ENCODE data around the gene SEPTIN8.
"Not testable (repeated sequence)": the region's sequence is repeated elsewhere in the genome, so short reads cannot be mapped to it uniquely, and the experiment has no call there.

The SEPTIN8 gene

DNA sequence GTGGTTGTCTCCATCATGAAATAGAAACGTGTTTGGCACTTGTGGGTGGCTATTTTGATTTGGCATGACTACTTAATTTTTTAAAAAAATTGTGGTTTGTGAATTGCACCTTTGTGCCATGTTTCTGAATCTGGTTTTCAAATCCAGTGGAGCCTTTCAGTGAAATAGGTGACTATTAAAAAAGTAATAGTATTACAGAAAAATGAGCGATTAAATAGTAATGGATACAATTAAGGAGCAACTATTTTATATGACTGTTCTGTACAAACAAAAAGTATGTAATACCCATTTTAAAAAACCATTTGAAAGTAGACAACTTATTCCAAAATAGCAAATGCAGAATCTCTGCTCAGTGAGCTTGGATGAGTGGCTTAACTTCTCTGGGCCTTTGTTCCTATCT is 39.0 kb upstream of the SEPTIN8 start:
- H3K27me3 Mint-ChIP-seq (ENCODE audit: low read depth): peaks cover 54% of the 10 kb centered on the region
- H3K4me1 Mint-ChIP-seq (ENCODE audit: low read depth): peaks cover 11% of the 10 kb centered on the region
- H3K4me3 Mint-ChIP-seq: no peak overlapping the region
- H3K27ac Mint-ChIP-seq: no peak overlapping the region
- no peaks in the 10 kb centered on the region for H3K9me3 Mint-ChIP-seq
- H3K36me3 Mint-ChIP-seq (ENCODE audit: low read depth): peaks cover 3% of the 10 kb centered on the region

DNA sequence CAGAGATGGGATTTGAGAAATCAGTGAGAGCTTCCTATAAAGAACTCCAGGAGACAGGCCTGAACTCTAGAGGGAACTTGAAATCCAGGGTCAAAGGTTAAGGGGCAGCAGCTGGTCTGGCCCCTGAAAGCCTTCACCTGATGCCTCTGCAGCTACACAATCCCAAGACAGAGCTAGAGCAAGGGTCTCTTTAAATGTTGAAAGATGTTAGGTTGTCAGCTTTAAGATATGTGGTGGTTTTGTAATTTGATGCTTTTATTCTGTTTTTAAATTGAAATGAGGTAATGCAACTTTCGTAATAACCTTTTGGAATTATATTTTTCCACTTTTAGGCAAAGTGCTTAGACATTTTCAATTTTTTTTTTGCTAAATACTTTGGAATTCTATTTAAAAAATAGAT is 38.4 kb upstream of the SEPTIN8 start:
- peak overlapping the region; percentile 54 for H3K4me3 Mint-ChIP-seq
- no peak overlapping the region for H3K27ac Mint-ChIP-seq
- H3K27me3 Mint-ChIP-seq (ENCODE audit: low read depth): peaks cover 60% of the 10 kb centered on the region
- H3K36me3 Mint-ChIP-seq (ENCODE audit: low read depth): peaks cover 3% of the 10 kb centered on the region
- H3K4me1 Mint-ChIP-seq (ENCODE audit: low read depth): peaks cover 11% of the 10 kb centered on the region
- no peaks in the 10 kb centered on the region for H3K9me3 Mint-ChIP-seq

DNA sequence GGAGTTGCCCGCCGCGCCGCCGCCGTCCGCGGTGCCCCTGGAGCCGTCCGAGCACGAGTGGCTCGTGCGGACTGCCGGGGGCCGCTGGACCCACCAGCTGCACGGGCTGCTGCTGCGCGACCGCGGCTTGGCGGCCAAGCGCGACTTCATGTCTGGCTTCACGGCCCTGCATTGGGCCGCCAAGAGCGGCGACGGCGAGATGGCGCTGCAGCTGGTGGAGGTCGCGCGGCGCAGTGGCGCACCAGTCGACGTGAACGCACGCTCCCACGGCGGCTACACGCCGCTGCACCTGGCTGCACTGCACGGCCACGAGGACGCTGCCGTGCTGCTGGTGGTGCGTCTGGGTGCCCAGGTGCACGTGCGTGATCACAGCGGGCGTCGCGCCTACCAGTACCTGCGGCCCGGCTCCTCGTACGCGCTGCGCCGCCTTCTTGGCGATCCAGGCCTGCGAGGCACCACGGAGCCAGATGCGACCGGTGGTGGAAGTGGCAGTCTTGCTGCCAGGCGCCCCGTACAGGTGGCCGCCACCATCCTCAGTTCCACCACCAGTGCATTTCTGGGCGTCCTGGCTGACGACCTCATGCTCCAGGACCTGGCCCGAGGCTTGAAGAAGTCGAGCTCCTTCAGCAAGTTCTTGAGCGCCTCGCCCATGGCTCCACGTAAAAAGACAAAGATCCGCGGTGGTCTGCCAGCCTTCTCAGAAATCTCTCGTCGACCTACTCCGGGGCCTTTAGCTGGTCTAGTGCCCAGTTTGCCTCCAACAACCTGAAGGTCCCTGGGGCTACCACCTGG is 37.7 kb upstream of the SEPTIN8 start:
- Mint-ChIP-seq H3K4me3 (peak overlapping the region; percentile 54), H3K36me3 (ENCODE audit: low read depth) (peaks cover 3% of the 10 kb centered on the region)

DNA sequence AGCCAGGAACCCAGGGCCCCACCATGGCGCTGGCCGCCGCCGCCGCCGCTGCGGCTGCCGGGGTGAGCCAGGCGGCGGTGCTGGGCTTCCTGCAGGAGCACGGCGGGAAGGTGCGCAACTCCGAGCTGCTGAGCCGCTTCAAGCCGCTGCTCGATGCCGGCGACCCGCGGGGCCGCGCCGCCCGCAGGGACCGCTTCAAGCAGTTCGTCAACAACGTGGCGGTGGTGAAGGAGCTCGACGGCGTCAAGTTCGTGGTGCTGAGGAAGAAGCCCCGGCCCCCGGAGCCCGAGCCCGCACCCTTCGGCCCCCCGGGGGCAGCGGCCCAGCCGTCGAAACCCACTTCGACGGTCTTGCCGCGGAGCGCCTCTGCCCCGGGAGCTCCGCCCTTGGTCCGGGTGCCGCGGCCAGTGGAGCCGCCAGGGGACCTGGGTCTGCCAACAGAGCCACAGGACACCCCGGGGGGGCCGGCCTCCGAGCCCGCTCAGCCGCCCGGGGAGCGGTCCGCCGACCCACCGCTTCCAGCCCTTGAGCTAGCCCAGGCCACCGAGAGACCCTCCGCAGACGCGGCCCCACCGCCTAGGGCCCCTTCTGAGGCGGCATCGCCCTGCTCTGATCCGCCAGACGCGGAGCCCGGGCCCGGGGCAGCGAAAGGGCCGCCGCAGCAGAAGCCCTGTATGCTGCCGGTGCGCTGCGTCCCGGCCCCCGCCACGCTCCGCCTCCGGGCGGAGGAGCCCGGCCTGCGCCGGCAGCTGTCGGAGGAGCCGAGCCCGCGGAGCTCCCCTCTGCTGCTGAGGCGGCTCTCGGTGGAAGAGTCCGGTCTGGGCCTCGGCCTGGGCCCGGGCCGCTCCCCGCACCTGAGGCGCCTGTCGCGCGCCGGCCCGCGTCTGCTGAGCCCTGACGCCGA is 36.8 kb upstream of the SEPTIN8 start:
- H3K27ac Mint-ChIP-seq: no peak overlapping the region
- peaks cover 8% of the 10 kb centered on the region for H3K4me1 Mint-ChIP-seq (ENCODE audit: low read depth)
- H3K36me3 Mint-ChIP-seq (ENCODE audit: low read depth): peaks cover 1% of the 10 kb centered on the region
- H3K4me3 Mint-ChIP-seq: no peak overlapping the region
- no peaks in the 10 kb centered on the region for H3K9me3 Mint-ChIP-seq
- peaks cover 64% of the 10 kb centered on the region for H3K27me3 Mint-ChIP-seq (ENCODE audit: low read depth)

More for the DNA sequence above, 37.7 kb upstream of the SEPTIN8 start:
- Mint-ChIP-seq H3K4me1 (ENCODE audit: low read depth) (peaks cover 11% of the 10 kb centered on the region), H3K27me3 (ENCODE audit: low read depth) (peaks cover 62% of the 10 kb centered on the region), H3K9me3 (no peaks in the 10 kb centered on the region), H3K27ac (peak overlapping the region; percentile 52)

DNA sequence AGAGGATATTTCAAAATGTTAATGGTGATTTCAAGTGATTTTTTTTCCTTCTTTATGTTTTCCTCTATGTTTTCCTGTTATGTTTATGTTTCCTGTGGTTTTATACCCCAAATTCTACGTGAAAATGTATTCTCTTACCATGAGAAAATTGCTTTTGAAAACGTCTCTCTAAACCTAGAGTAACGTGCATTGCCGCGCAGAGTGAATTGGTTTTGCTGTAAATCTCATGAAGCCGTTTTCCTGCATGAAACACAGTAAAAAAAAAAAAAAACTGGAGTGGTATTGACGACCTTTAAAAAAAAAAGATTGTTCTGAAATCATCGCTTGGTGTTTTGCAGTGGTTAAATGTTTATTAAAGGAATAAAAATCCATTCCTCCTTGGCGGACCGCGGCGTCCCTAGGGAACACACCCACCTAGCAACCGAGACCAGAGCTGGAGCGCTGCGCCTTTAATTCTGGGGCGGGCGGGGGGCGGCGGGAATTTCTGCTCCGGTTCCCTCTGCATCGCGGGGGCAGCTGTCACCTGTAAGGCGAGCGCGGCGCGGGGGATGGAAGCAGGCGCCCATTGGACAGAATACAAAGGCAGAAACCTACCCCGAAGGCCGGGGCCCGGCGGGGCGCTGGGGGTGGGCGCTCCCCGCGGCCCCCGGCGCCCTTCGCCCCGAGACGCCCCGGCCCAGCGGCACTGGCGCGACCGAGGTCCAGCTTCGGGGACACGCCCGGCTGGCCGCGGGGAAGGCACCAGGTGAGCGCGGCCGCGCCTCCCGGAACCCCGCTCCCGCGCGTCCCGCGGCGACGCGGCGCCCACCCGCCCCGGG is 36.0 kb upstream of the SEPTIN8 start, which contains the start of gene SOWAHA:
SOWAHA (plus strand) TSS at position 522 of the 818 bp plus-strand sequence. CDS start 320 bp downstream, outside the sequence.
- peak within 1 kb of the TSS; percentile 75 for H3K4me3 Mint-ChIP-seq
- H3K9me3 Mint-ChIP-seq: no peaks in the 10 kb centered on the region
- H3K27ac Mint-ChIP-seq: no peak within 1 kb of the TSS
- H3K27me3 Mint-ChIP-seq (ENCODE audit: low read depth): peaks cover 69% of the 10 kb centered on the region
- H3K36me3 Mint-ChIP-seq (ENCODE audit: low read depth): peaks cover 1% of the 10 kb centered on the region
- peaks cover 8% of the 10 kb centered on the region for H3K4me1 Mint-ChIP-seq (ENCODE audit: low read depth)

DNA sequence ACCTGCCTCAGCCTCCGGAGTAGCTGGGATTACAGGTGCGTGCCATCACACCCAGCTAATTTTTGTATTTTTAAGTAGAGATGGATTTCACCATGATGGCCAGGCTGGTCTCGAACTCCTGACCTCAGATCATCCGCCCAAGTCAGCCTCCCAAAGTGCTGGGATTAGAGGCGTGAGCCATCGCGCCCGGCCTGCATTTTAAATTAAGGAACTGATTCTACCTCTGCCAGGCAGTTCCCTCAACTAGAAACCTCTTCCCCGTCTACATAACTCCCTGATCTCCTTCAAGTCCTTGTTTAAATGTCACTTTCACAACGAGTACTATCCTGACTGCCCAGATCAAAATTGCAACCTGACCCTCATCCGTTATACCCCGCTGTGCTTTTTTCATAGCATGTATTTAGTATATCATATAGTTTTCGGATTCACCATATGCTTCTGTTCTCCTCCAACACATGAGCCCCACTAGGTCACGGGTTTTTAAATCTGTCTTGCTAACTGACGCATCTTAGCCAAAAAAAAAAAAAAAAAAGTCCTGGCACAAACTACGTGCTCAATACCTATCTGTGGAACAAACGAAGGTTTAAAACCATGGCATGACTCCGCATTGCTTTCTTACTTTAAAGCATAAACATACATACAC is 35.2 kb upstream of the SEPTIN8 start:
- H3K4me3 Mint-ChIP-seq: peak overlapping the region; percentile 75
- peaks cover 8% of the 10 kb centered on the region for H3K4me1 Mint-ChIP-seq (ENCODE audit: low read depth)
- H3K9me3 Mint-ChIP-seq: no peaks in the 10 kb centered on the region
- H3K27ac Mint-ChIP-seq: no peak overlapping the region
- peaks cover 1% of the 10 kb centered on the region for H3K36me3 Mint-ChIP-seq (ENCODE audit: low read depth)
- H3K27me3 Mint-ChIP-seq (ENCODE audit: low read depth): peaks cover 71% of the 10 kb centered on the region

DNA sequence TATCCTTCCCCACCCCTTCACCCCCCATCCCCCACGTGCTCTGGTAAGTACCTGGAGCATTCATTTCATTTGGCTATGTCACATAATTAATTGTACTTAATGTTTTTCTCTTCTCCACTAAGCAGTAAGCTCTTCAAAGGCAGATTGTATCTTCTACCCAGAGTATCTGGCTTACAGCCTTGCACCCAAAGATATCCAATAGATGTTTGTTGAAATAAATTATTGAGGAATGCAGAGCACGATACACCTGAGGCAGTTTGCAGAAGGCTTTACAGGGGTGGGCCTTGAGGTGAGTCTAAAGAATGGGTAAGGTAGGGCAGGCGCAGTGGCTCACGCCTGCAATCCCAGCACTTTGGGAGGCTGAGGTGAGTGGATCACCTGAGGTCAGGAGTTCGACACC is 33.6 kb upstream of the SEPTIN8 start:
- H3K27ac Mint-ChIP-seq: no peak overlapping the region
- peaks cover 65% of the 10 kb centered on the region for H3K27me3 Mint-ChIP-seq (ENCODE audit: low read depth)
- H3K36me3 Mint-ChIP-seq (ENCODE audit: low read depth): peaks cover 1% of the 10 kb centered on the region
- no peaks in the 10 kb centered on the region for H3K9me3 Mint-ChIP-seq
- peaks cover 8% of the 10 kb centered on the region for H3K4me1 Mint-ChIP-seq (ENCODE audit: low read depth)
- no peak overlapping the region for H3K4me3 Mint-ChIP-seq

DNA sequence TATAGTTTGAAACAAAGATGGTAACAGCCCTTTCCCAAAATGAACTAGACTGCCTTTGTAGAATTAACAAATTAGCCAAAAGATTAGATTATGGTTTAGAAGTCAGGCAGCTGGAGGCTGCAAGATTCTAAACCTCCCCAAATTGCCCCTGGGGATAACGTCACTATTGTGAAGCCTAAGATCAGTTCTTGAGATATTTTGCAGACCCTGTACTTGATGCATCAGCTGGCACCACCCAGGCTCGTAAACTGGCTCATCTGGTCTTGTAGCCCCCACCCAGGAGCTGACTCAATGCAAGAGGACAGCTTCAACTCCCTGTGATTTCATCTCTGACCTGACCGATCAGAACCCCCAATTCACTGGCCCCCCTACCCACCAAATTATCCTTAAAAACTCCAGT is 31.8 kb upstream of the SEPTIN8 start:
- peaks cover 1% of the 10 kb centered on the region for H3K36me3 Mint-ChIP-seq (ENCODE audit: low read depth)
- H3K4me3 Mint-ChIP-seq: no peak overlapping the region
- no peaks in the 10 kb centered on the region for H3K9me3 Mint-ChIP-seq
- H3K4me1 Mint-ChIP-seq (ENCODE audit: low read depth): peaks cover 8% of the 10 kb centered on the region
- H3K27me3 Mint-ChIP-seq (ENCODE audit: low read depth): peaks cover 75% of the 10 kb centered on the region
- H3K27ac Mint-ChIP-seq: no peak overlapping the region

DNA sequence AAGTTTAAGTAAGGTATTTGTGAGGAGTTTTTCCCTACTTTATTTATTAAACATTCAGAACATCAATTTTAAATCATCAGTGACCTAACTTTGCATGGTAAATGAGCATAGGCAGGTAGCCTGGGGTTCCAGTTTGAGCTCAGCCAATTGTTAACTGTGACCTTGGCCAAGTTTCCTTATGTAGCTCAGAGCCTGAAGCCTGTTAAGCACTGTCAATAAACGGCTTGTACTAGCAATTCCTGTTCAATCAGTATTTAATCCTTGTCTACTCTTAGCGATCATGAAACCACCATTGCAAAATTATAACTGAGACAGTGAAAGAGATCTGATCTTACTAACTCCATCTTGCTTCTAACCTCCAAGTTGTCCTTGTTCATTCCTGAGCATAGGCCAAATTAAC is 31.4 kb upstream of the SEPTIN8 start:
- Mint-ChIP-seq H3K36me3 (ENCODE audit: low read depth) (peaks cover 1% of the 10 kb centered on the region), H3K9me3 (no peaks in the 10 kb centered on the region), H3K27ac (no peak overlapping the region), H3K4me1 (ENCODE audit: low read depth) (peaks cover 8% of the 10 kb centered on the region), H3K27me3 (ENCODE audit: low read depth) (peaks cover 79% of the 10 kb centered on the region), H3K4me3 (no peak overlapping the region)

DNA sequence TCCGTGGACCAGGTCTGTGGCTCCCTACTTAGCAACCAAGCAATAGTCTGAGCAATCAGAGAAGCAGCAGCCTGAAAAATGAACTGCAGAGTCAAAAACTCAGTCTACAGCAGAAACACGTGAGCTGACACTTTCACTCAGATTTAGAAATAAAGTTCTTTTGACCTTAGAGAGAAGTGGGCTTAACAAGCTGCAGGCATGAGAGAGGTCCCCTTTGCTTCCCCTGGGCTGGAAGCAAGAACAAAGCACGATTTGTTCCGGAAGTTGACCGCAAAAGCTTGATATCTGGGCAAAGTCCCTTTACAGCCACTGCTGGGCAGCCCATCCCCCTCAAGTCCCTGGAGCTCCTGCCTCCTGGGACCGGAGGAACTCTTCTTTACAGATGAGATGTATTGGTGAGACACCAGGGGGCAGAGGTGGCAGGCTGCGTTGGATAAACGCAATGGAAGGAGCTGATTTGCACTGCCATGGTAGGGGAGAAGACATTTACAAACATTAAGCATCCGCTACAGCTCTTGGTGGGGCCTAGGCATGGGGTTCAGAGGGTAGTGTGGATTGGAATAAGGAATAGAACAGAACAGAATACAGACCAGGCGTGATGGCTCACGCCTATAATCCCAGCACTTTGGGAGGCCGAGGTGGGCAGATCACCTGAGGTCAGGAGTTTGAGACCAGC is 30.3 kb upstream of the SEPTIN8 start:
- Mint-ChIP-seq H3K4me1 (ENCODE audit: low read depth) (peaks cover 3% of the 10 kb centered on the region), H3K36me3 (ENCODE audit: low read depth) (peaks cover 1% of the 10 kb centered on the region), H3K9me3 (no peaks in the 10 kb centered on the region), H3K27me3 (ENCODE audit: low read depth) (peaks cover 82% of the 10 kb centered on the region), H3K27ac (no peak overlapping the region), H3K4me3 (no peak overlapping the region)

DNA sequence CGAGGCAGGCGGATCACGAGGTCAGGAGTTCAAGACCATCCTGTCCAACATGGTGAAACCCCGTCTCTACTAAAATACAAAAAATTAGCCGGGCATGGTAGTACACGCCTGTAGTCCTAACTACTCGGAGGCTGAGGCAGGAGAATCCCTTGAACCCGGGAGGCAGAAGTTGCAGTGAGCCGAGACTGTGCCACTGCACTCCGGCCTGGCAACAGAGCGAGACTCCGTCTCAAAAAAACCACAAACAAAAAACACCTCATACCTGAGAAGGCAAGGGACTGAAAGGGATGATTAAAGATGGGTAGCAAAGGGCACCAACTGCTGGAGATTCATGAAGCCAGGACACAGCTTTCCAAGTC is 29.7 kb upstream of the SEPTIN8 start:
- not testable (repeated sequence) for H3K4me3 Mint-ChIP-seq; H3K4me1 Mint-ChIP-seq (ENCODE audit: low read depth); H3K9me3 Mint-ChIP-seq; H3K36me3 Mint-ChIP-seq (ENCODE audit: low read depth); H3K27ac Mint-ChIP-seq
- peaks cover 82% of the 10 kb centered on the region for H3K27me3 Mint-ChIP-seq (ENCODE audit: low read depth)

DNA sequence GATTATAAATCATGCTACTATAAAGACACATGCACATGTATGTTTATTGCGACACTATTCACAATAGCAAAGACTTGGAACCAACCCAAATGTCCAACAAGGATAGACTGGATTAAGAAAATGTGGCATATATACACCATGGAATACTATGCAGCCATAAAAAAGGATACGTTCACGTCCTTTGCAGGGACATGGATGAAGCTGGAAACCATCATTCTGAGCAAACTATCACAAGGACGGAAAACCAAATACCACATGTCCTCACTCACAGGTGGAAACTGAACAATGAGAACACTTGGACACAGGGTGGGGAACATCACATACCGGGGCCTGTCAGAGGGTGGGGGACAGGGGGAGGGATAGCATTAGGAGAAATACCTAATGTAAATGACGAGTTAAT is 28.8 kb upstream of the SEPTIN8 start:
- H3K36me3 Mint-ChIP-seq (ENCODE audit: low read depth): not testable (repeated sequence)

DNA sequence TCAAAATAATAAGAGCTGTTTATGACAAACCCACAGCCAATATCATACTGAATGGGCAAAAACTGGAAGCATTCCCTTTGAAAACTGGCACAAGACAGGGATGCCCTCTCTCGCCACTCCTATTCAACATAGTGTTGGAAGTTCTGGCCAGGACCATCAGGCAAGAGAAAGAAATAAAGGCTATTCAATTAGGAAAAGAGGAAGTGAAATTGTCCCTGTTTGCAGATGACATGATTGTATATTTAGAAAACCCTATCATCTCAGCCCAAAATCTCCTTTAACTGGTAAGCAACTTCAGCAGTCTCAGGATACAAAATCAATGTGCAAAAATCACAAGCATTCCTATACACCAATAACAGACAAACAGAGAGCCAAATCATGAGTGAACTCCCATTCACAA is 27.2 kb upstream of the SEPTIN8 start:
- not testable (repeated sequence) for H3K4me1 Mint-ChIP-seq (ENCODE audit: low read depth); H3K4me3 Mint-ChIP-seq; H3K27ac Mint-ChIP-seq; H3K36me3 Mint-ChIP-seq (ENCODE audit: low read depth); H3K9me3 Mint-ChIP-seq
- peaks cover 70% of the 10 kb centered on the region for H3K27me3 Mint-ChIP-seq (ENCODE audit: low read depth)

More for the DNA sequence above, 28.8 kb upstream of the SEPTIN8 start:
- H3K27ac Mint-ChIP-seq; H3K4me1 Mint-ChIP-seq (ENCODE audit: low read depth); H3K4me3 Mint-ChIP-seq; H3K9me3 Mint-ChIP-seq: not testable (repeated sequence)
- H3K27me3 Mint-ChIP-seq (ENCODE audit: low read depth): peaks cover 80% of the 10 kb centered on the region
